Measurements from ENCODE around the gene ARHGEF3.

ARHGEF3 gene

GRCh38 chr3:56753206-56753820 is 48.4 kb downstream of the ARHGEF3 start:
- no peak for TF ChIP-seq CTCF (IDR thresholded peaks at IDR 0.05; ENCODE audit: insufficient read depth, missing control alignments)
- DNase-seq (ENCODE audit: insufficient read length, low spot score) (no peak), FAIRE-seq (no peak)

- FAIRE-seq: no peak
- no peak for TF ChIP-seq CTCF (IDR thresholded peaks at IDR 0.05; ENCODE audit: insufficient read depth, missing control alignments)
- no peak for DNase-seq (ENCODE audit: insufficient read length, low spot score)
These were observed 50.6 kb downstream of the ARHGEF3 start for GRCh38 chr3:56751056-56751707.

DNA sequence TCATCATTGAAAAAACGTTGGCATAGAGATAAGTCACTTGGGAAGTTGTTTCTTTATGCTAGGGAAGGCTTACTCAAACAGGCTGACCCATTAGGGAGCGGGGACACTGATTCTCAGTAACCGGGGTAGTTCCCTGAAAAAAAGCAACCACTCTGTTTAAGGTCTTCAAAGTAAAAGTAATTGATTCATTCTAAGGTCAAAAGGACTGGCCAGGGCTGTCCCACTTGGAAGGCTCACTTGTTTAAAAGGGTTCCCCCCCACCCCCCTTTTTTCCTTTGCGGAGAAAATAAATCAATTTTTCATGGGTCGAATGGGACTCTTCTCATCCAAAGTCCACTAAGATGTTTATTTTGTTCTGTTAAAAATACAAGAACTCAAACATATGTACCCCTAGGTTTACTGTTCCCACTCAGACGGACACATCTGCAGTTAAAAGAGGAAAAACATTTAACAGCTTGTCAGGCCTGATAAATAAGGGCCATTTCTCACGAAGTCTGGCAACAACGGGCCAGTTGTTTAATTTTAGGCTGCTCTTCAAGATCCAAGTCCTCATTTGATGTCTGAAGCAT is 53.0 kb downstream of the ARHGEF3 start:
- DNase-seq (ENCODE audit: insufficient read length, low spot score) (no peak), FAIRE-seq (no peak)
- no peak for TF ChIP-seq CTCF (IDR thresholded peaks at IDR 0.05; ENCODE audit: insufficient read depth, missing control alignments)

DNA sequence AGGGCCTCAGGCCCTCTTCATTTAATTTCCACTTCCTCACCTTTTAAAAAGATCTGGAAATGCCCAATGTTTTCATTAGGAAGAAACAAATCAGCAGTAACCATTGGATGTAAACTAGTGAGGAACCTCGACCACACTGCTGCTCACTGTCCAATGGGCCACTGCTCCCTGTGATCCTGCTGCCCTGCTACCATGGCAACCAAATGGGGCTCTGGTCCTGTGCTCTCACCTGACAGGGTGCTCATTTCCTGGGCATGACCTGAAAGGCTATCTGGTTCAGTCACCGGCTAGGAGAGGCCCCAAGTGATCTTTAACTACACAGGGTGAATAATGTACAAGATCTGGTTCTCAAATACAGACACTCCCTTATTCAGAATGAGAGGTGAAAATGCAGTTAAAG is 54.6 kb downstream of the ARHGEF3 start:
- FAIRE-seq (no peak), DNase-seq (ENCODE audit: insufficient read length, low spot score) (no peak)
- no peak for TF ChIP-seq CTCF (IDR thresholded peaks at IDR 0.05; ENCODE audit: insufficient read depth, missing control alignments)

- no peak for TF ChIP-seq CTCF (IDR thresholded peaks at IDR 0.05; ENCODE audit: insufficient read depth, missing control alignments)
- no peak for DNase-seq (ENCODE audit: insufficient read length, low spot score)
- no peak for FAIRE-seq
These were observed 57.7 kb downstream of the ARHGEF3 start for GRCh38 chr3:56744016-56744415.

DNA sequence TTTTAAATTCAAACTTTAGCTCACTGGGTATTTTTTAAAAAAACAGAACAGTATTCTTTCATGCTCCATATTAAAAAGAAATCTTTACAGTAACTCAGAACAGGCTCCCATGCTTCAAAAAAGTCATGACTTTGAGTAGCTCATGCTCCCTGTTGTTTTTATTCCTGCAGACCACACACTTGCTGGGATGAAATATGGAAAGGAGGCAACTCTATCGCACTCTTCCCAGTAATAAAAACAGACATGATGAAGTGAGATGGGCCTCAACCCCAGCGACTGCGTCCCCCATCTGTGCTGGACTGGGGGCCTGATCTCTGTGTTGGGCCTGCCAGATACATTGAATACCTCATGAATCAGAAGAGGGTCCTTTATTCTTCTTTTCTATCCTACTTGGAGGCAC is 58.9 kb downstream of the ARHGEF3 start:
- no peak for FAIRE-seq
- no peak for DNase-seq (ENCODE audit: insufficient read length, low spot score)
- no peak for TF ChIP-seq CTCF (IDR thresholded peaks at IDR 0.05; ENCODE audit: insufficient read depth, missing control alignments)

DNA sequence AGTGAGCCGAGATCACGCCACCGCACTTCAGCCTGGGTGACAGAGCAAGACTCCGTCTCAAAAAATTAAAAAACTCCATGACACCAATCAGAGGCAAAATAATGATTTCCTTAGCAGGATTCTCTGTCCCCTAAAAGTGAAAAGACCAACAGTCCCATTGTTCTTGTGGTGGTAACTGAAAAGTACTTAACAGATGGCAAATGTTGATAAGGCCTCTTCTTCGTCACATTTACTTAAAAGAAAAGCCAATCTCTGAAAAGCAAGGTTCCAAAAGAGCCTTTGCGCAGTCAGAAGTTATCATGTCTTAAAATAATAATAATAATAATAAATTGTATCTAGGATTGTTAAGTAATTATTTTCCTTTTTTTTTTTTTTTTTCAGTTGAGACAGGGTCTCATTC is 62.7 kb downstream of the ARHGEF3 start:
- DNase-seq (ENCODE audit: insufficient read length, low spot score) (no peak), FAIRE-seq (no peak)
- TF ChIP-seq CTCF (IDR thresholded peaks at IDR 0.05; ENCODE audit: insufficient read depth, missing control alignments): no peak

Measured in D721Med (cell line).